Spinal cord (tissue), 10 donors: ENCODE data around the gene DCTN5. TPM values are rescaled to one million over a fixed set of nuclear protein-coding genes. Genes with fewer than 3 reads are reported as not detected.

Experiments used
- DNase-seq, 6 donors: peaks; one replicate each; pipeline versions ENCODE4 v3.0.0 to v3.0.0-alpha.2; 2013 to 2015; ENCODE audit warnings: low spot score in 6 of 6, low read depth in 4 of 6
- H3K27ac ChIP-seq: one replicate; pipeline ENCODE4 v1.5.1; 2013; ENCODE audit warnings: low read depth, low read length, control low read depth
- H3K27me3 ChIP-seq: one replicate; pipeline ENCODE4 v1.6.1; 2013; ENCODE audit warnings: low read length; ENCODE audit not compliant: control insufficient read depth, insufficient read depth
- H3K36me3 ChIP-seq: one replicate; pipeline ENCODE4 v1.6.1; 2013; ENCODE audit warnings: low read length; ENCODE audit not compliant: control insufficient read depth, insufficient read depth
- H3K4me1 ChIP-seq: one replicate; pipeline ENCODE4 v1.6.1; 2013; ENCODE audit warnings: low read length; ENCODE audit not compliant: control insufficient read depth, insufficient read depth
- H3K4me3 ChIP-seq: one replicate; pipeline ENCODE4 v1.5.1; 2013; ENCODE audit warnings: low read depth, low read length, control low read depth
- H3K9me3 ChIP-seq: one replicate; pipeline ENCODE4 v1.6.1; 2013; ENCODE audit warnings: low read length; ENCODE audit not compliant: control insufficient read depth, insufficient read depth
- WGBS: methylation state at CpG from one replicate; pipeline ENCODE4 v1.1.5; 2013; ENCODE audit warnings: missing lambda C conversion rate; ENCODE audit not compliant: insufficient coverage; 5-methylcytosine and 5-hydroxymethylcytosine counted together
- polyA plus RNA-seq, 2 donors: library from polyadenylated mRNA; unstranded; fragments of 120-200 nt; gene quantifications; one replicate each; pipeline ENCODE4 v1.2.1, GENCODE V29; 2013; ENCODE audit not compliant: insufficient read length in 2 of 2
- total RNA-seq, 2 donors: library from RNA; depleted of rRNA in 1 of 2; stranded (reverse); fragments of 120-200 nt in 1 of 2; fragments of >200 nt in 1 of 2; gene quantifications; one replicate each; pipeline versions ENCODE4 v1.2.3 to v1.2.4, GENCODE V29; 2013 to 2014
- donor health status: healthy.

DCTN5 gene
- total and polyA plus RNA-seq, 4 donors = 53.2 to 67.9 (median 59.5) TPM

- 92% methylated on average over 25 of the region's 25 CpGs for WGBS
- H3K36me3 ChIP-seq = peaks cover 55% of the 10 kb centered on the region
- no peak for DNase-seq
- H3K4me3 ChIP-seq = no peak overlapping the region
- H3K9me3 ChIP-seq = no peaks in the 10 kb centered on the region
- H3K4me1 ChIP-seq = peaks cover 8% of the 10 kb centered on the region
- no peak overlapping the region for H3K27ac ChIP-seq
- no peaks in the 10 kb centered on the region for H3K27me3 ChIP-seq
Observed at GRCh38 chr16:23690771-23691482, 49.7 kb downstream of the DCTN5 start.

- H3K27me3 ChIP-seq = no peaks in the 10 kb centered on the region
- H3K36me3 ChIP-seq = peaks cover 52% of the 10 kb centered on the region
- 80% methylated on average over 9 of the region's 10 CpGs for WGBS
- no peaks in the 10 kb centered on the region for H3K9me3 ChIP-seq
- H3K4me3 ChIP-seq = no peak overlapping the region
- peaks cover 8% of the 10 kb centered on the region for H3K4me1 ChIP-seq
- H3K27ac ChIP-seq = no peak overlapping the region
- DNase-seq = peak in 1 of 6 donors; percentile 20
Observed at GRCh38 chr16:23691483-23692189, 50.4 kb downstream of the DCTN5 start.

GRCh38 chr16:23692190-23692837 lies 51.0 kb downstream of the DCTN5 start:
- Histone ChIP-seq H3K9me3 (no peaks in the 10 kb centered on the region), H3K36me3 (peaks cover 48% of the 10 kb centered on the region), H3K27ac (no peak overlapping the region), H3K4me3 (no peak overlapping the region), H3K4me1 (peaks cover 8% of the 10 kb centered on the region), H3K27me3 (no peaks in the 10 kb centered on the region)
- WGBS = 94% methylated on average over 4 of the region's 6 CpGs
- no peak for DNase-seq

GRCh38 chr16:23694265-23694643 lies 53.0 kb downstream of the DCTN5 start:
- H3K4me1 ChIP-seq = peaks cover 8% of the 10 kb centered on the region
- H3K36me3 ChIP-seq = peaks cover 28% of the 10 kb centered on the region
- H3K27ac ChIP-seq = no peak overlapping the region
- no peak for DNase-seq
- H3K9me3 ChIP-seq = no peaks in the 10 kb centered on the region
- H3K4me3 ChIP-seq = no peak overlapping the region
- no peaks in the 10 kb centered on the region for H3K27me3 ChIP-seq
- WGBS = no CpG with 5 or more reads among the region's 4 CpGs

- Histone ChIP-seq H3K4me3 (no peak overlapping the region), H3K27ac (no peak overlapping the region), H3K27me3 (no peaks in the 10 kb centered on the region), H3K36me3 (peaks cover 23% of the 10 kb centered on the region), H3K9me3 (no peaks in the 10 kb centered on the region), H3K4me1 (peaks cover 8% of the 10 kb centered on the region)
- peak in 4 of 6 donors; percentile 11 to 73 (median 26) for DNase-seq
- WGBS = 12% methylated on average over 32 of the region's 32 CpGs
Observed at GRCh38 chr16:23694644-23695373, 53.5 kb downstream of the DCTN5 start.

GRCh38 chr16:23695756-23696155 lies 54.5 kb downstream of the DCTN5 start:
- 76% methylated on average over 8 of the region's 11 CpGs for WGBS

GRCh38 chr16:23699100-23699499 lies 57.8 kb downstream of the DCTN5 start:
- 97% methylated on average over 4 of the region's 4 CpGs for WGBS
- peaks cover 8% of the 10 kb centered on the region for H3K4me1 ChIP-seq
- H3K9me3 ChIP-seq = no peaks in the 10 kb centered on the region
- H3K27me3 ChIP-seq = no peaks in the 10 kb centered on the region
- H3K27ac ChIP-seq = no peak overlapping the region
- no peak overlapping the region for H3K4me3 ChIP-seq
- no peaks in the 10 kb centered on the region for H3K36me3 ChIP-seq
- DNase-seq = no peak

More at GRCh38 chr16:23695756-23696155, 54.5 kb downstream of the DCTN5 start:
- Histone ChIP-seq H3K9me3 (no peaks in the 10 kb centered on the region), H3K4me1 (peaks cover 8% of the 10 kb centered on the region), H3K36me3 (peaks cover 13% of the 10 kb centered on the region), H3K27me3 (no peaks in the 10 kb centered on the region), H3K4me3 (no peak overlapping the region), H3K27ac (no peak overlapping the region)
- no peak for DNase-seq

- Histone ChIP-seq H3K27ac (no peak overlapping the region), H3K9me3 (no peaks in the 10 kb centered on the region), H3K4me1 (peaks cover 2% of the 10 kb centered on the region), H3K4me3 (no peak overlapping the region), H3K36me3 (no peaks in the 10 kb centered on the region), H3K27me3 (no peaks in the 10 kb centered on the region)
- DNase-seq = no peak
- WGBS = 100% methylated on average over 1 of the region's 2 CpGs
Observed at GRCh38 chr16:23700093-23700492, 58.8 kb downstream of the DCTN5 start.

GRCh38 chr16:23700509-23700908 lies 59.2 kb downstream of the DCTN5 start:
- H3K9me3 ChIP-seq = no peaks in the 10 kb centered on the region
- WGBS = 13% methylated on average over 8 of the region's 8 CpGs
- H3K27me3 ChIP-seq = no peaks in the 10 kb centered on the region
- H3K36me3 ChIP-seq = no peaks in the 10 kb centered on the region
- DNase-seq = no peak
- no peak overlapping the region for H3K4me3 ChIP-seq
- H3K27ac ChIP-seq = no peak overlapping the region
- no peaks in the 10 kb centered on the region for H3K4me1 ChIP-seq
